ENCODE data around the gene ATXN7. TPM values are rescaled to one million over a fixed set of nuclear protein-coding genes. Genes with fewer than 3 reads are reported as not detected.

Gene ATXN7
- total RNA-seq, 1 donor from 2014 or later, result 6.9 TPM

GRCh38 chr3:63931290-63931689 is 67.6 kb downstream of the ATXN7 start:
- FAIRE-seq, result no peak
- DNase-seq (ENCODE audit: low spot score in 2 of 2), result no peak

- DNase-seq (ENCODE audit: low spot score in 2 of 2) (no peak), FAIRE-seq (no peak)
These were observed 69.0 kb downstream of the ATXN7 start for GRCh38 chr3:63932509-63933212.

GRCh38 chr3:63933459-63933858 is 69.8 kb downstream of the ATXN7 start:
- DNase-seq (ENCODE audit: low spot score in 2 of 2), result no peak
- FAIRE-seq, result no peak

GRCh38 chr3:63934041-63934866 is 70.6 kb downstream of the ATXN7 start:
- DNase-seq (ENCODE audit: low spot score in 2 of 2) (no peak), FAIRE-seq (no peak)

GRCh38 chr3:63936925-63937324 is 73.3 kb downstream of the ATXN7 start:
- no peak for FAIRE-seq
- no peak for DNase-seq (ENCODE audit: low spot score in 2 of 2)

GRCh38 chr3:63937661-63938651 is 74.3 kb downstream of the ATXN7 start:
- no peak for FAIRE-seq
- DNase-seq (ENCODE audit: low spot score in 2 of 2), result no peak

- FAIRE-seq, result no peak
- DNase-seq (ENCODE audit: low spot score in 2 of 2), result no peak
These were observed 76.7 kb downstream of the ATXN7 start for GRCh38 chr3:63940389-63940757.

GRCh38 chr3:63942528-63942927 is 78.9 kb downstream of the ATXN7 start:
- DNase-seq (ENCODE audit: low spot score in 2 of 2), result no peak
- no peak for FAIRE-seq

GRCh38 chr3:63943678-63944077 is 80.0 kb downstream of the ATXN7 start:
- FAIRE-seq, result no peak

GRCh38 chr3:63945558-63946096 is 82.0 kb downstream of the ATXN7 start:
- DNase-seq (ENCODE audit: low spot score in 2 of 2) (no peak), FAIRE-seq (no peak)

More at GRCh38 chr3:63943678-63944077, 80.0 kb downstream of the ATXN7 start:
- no peak for DNase-seq (ENCODE audit: low spot score in 2 of 2)

GRCh38 chr3:63946753-63947152 is 83.1 kb downstream of the ATXN7 start:
- FAIRE-seq (no peak), DNase-seq (ENCODE audit: low spot score in 2 of 2) (no peak)

- DNase-seq (ENCODE audit: low spot score in 2 of 2) (no peak), FAIRE-seq (no peak)
These were observed 83.9 kb downstream of the ATXN7 start for GRCh38 chr3:63947594-63947993.

GRCh38 chr3:63949005-63949404 is 85.3 kb downstream of the ATXN7 start:
- no peak for DNase-seq (ENCODE audit: low spot score in 2 of 2)
- FAIRE-seq, result no peak

GRCh38 chr3:63950698-63951097 is 87.0 kb downstream of the ATXN7 start:
- no peak for FAIRE-seq
- no peak for DNase-seq (ENCODE audit: low spot score in 2 of 2)

GRCh38 chr3:63951492-63952247 is 88.0 kb downstream of the ATXN7 start:
- FAIRE-seq (no peak), DNase-seq (ENCODE audit: low spot score in 2 of 2) (no peak)

GRCh38 chr3:63952248-63952594 is 88.6 kb downstream of the ATXN7 start:
- no peak for DNase-seq (ENCODE audit: low spot score in 2 of 2)
- FAIRE-seq, result no peak

- FAIRE-seq (no peak), DNase-seq (ENCODE audit: low spot score in 2 of 2) (no peak)
These were observed 90.5 kb downstream of the ATXN7 start for GRCh38 chr3:63954182-63954581.

GRCh38 chr3:63955036-63955650 is 91.5 kb downstream of the ATXN7 start:
- DNase-seq (ENCODE audit: low spot score in 2 of 2), result no peak
- FAIRE-seq, result no peak

GRCh38 chr3:63955830-63956545 is 92.3 kb downstream of the ATXN7 start:
- DNase-seq (ENCODE audit: low spot score in 2 of 2) (no peak), FAIRE-seq (no peak)
